ENCODE measurements around the gene LMNTD2. TPM values are rescaled to one million over a fixed set of nuclear protein-coding genes. Genes with fewer than 3 reads are reported as not detected.

Gene LMNTD2
- total RNA-seq, 1 donor from 2014 or later: 19.3 TPM

DNA sequence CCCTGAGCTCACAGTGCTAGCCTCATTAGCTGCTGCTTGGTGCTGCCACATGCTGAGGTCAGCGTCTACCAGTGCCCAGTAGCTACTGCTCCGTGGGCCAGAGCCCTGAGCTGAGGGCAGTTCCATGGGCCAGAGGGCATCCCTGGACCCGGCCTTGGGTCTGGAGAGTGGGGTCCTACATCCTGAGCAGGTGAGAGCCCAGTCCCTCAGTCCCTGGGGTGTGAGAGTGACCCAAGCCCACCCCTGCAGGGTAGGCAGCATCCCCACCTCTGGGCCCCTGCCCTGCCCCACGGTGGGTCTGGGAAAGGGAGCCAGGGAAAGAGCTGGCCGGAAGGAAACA lies 9.8 kb downstream of the LMNTD2 start:
- H3K4me1 Mint-ChIP-seq (ENCODE audit: low read depth): no peaks in the 10 kb centered on the region
- H3K36me3 Mint-ChIP-seq (ENCODE audit: insufficient read depth): no peaks in the 10 kb centered on the region
- H3K27me3 Mint-ChIP-seq: peaks cover 3% of the 10 kb centered on the region
- H3K9me3 Mint-ChIP-seq (ENCODE audit: low read depth): no peaks in the 10 kb centered on the region
- no peak for TF ChIP-seq CTCF (IDR thresholded peaks at IDR 0.05; ENCODE audit: unreplicated experiment)
- no peak overlapping the region for H3K27ac Mint-ChIP-seq
- DNase-seq (ENCODE audit: low spot score, unreplicated experiment): no peak
- no peak overlapping the region for H3K4me3 Mint-ChIP-seq (ENCODE audit: low read depth)

- no peak overlapping the region for H3K4me3 Mint-ChIP-seq (ENCODE audit: low read depth)
- DNase-seq (ENCODE audit: low spot score, unreplicated experiment): no peak
- TF ChIP-seq CTCF (IDR thresholded peaks at IDR 0.05; ENCODE audit: unreplicated experiment): no peak
- H3K4me1 Mint-ChIP-seq (ENCODE audit: low read depth): no peaks in the 10 kb centered on the region
- no peak overlapping the region for H3K27ac Mint-ChIP-seq
- no peaks in the 10 kb centered on the region for H3K36me3 Mint-ChIP-seq (ENCODE audit: insufficient read depth)
- peaks cover 3% of the 10 kb centered on the region for H3K27me3 Mint-ChIP-seq
- no peaks in the 10 kb centered on the region for H3K9me3 Mint-ChIP-seq (ENCODE audit: low read depth)
These were observed 10.4 kb downstream of the LMNTD2 start for GRCh38 chr11:550021-550745.

DNA sequence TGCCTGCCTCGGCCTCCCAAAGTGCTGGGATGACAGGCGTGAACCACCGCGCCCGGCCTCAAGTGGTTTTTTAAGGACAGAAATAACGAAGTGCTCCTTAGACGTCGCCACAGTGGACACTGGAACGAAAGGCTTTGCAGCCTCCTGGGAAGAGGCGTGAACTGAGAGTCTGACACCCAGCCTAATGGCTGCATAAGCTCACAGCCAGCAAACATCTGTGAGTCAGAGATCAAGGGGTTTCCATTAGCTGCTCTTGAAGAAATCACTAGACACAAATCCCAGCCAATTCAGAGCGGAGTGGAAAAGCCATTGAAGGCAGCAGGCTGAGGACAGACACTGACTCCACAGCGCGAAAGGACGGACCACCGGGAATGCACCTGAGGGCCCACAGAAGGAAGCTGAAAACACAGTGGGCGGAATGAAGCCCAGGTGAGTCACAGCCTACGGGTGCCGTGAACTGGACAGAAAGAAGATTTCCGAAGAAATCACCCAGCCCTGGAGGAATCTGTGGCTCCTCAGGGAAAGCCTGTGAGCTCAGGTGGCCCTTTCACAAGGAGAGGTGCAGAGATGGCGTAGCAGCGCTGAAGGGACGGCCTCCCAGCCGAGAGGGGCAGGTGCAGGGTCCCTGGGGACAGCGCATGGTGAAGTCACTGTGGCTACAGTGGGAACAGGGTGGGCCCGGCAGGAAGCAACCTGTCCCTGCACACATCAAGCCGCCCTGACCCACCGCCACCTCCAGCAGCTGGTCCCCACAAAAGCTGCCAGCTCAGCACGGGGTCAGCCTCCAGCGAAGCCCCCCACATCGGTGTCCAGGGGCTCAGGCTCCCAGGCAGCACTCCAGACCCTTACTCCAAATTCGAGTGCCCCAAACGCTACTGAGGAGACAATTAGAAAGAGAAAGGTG lies 11.6 kb downstream of the LMNTD2 start:
- Mint-ChIP-seq H3K27me3 (peaks cover 3% of the 10 kb centered on the region), H3K36me3 (ENCODE audit: insufficient read depth) (no peaks in the 10 kb centered on the region), H3K4me3 (ENCODE audit: low read depth) (no peak overlapping the region), H3K4me1 (ENCODE audit: low read depth) (no peaks in the 10 kb centered on the region), H3K9me3 (ENCODE audit: low read depth) (no peaks in the 10 kb centered on the region), H3K27ac (no peak overlapping the region)
- DNase-seq (ENCODE audit: low spot score, unreplicated experiment): no peak
- no peak for TF ChIP-seq CTCF (IDR thresholded peaks at IDR 0.05; ENCODE audit: unreplicated experiment)

- Mint-ChIP-seq H3K27me3 (no peaks in the 10 kb centered on the region), H3K4me1 (ENCODE audit: low read depth) (no peaks in the 10 kb centered on the region), H3K4me3 (ENCODE audit: low read depth) (no peak overlapping the region), H3K36me3 (ENCODE audit: insufficient read depth) (peaks cover 2% of the 10 kb centered on the region), H3K27ac (no peak overlapping the region), H3K9me3 (ENCODE audit: low read depth) (no peaks in the 10 kb centered on the region)
- TF ChIP-seq CTCF (IDR thresholded peaks at IDR 0.05; ENCODE audit: unreplicated experiment): no peak
- no peak for DNase-seq (ENCODE audit: low spot score, unreplicated experiment)
These were observed 15.4 kb downstream of the LMNTD2 start for GRCh38 chr11:545171-545570.

- no peaks in the 10 kb centered on the region for H3K4me1 Mint-ChIP-seq (ENCODE audit: low read depth)
- H3K36me3 Mint-ChIP-seq (ENCODE audit: insufficient read depth): peaks cover 2% of the 10 kb centered on the region
- H3K9me3 Mint-ChIP-seq (ENCODE audit: low read depth): no peaks in the 10 kb centered on the region
- no peak for TF ChIP-seq CTCF (IDR thresholded peaks at IDR 0.05; ENCODE audit: unreplicated experiment)
- no peak overlapping the region for H3K27ac Mint-ChIP-seq
- DNase-seq (ENCODE audit: low spot score, unreplicated experiment): no peak
- H3K27me3 Mint-ChIP-seq: no peaks in the 10 kb centered on the region
- H3K4me3 Mint-ChIP-seq (ENCODE audit: low read depth): no peak overlapping the region
These were observed 15.7 kb downstream of the LMNTD2 start for GRCh38 chr11:544817-545166.

Measured in progenitor cell of endocrine pancreas (in vitro differentiated cells).